Measurements from ENCODE around the gene IKZF3. TPM values are rescaled to one million over a fixed set of nuclear protein-coding genes. Genes with fewer than 3 reads are reported as not detected.

The IKZF3 gene
- polyA plus RNA-seq, 1 donor (not counting 4 experiments of a cell fraction or from before 2014, with no cell fraction given) = not detected

GRCh38 chr17:39757176-39757662 lies 106.9 kb downstream of the IKZF3 start:
- DNase-seq (ENCODE audit: low read depth, low spot score) (no peak), FAIRE-seq (no peak)
- Histone ChIP-seq H3K4me1 (ENCODE audit: control insufficient read depth, extremely low read depth, insufficient read depth, low read length) (no peaks in the 10 kb centered on the region), H3K27ac (ENCODE audit: control insufficient read depth, insufficient read depth, low read length) (no peak overlapping the region), H3K79me2 (ENCODE audit: control insufficient read depth, insufficient read depth, low read length) (no peaks in the 10 kb centered on the region), H4K20me1 (ENCODE audit: control insufficient read depth, extremely low read depth, insufficient read depth, low read length) (no peaks in the 10 kb centered on the region), H3K36me3 (ENCODE audit: control insufficient read depth in 2 of 2, extremely low read depth in 1 of 2, insufficient read depth in 2 of 2, low read length in 2 of 2) (no peaks in the 10 kb centered on the region), H2AFZ (ENCODE audit: control insufficient read depth, low read length) (no peak overlapping the region), H3K27me3 (ENCODE audit: control insufficient read depth, extremely low read depth, insufficient read depth, low read length) (peaks cover 64% of the 10 kb centered on the region), H3K9me1 (ENCODE audit: control insufficient read depth, extremely low read depth, insufficient read depth, low read length) (no peaks in the 10 kb centered on the region), H3K9me3 (ENCODE audit: control insufficient read depth, low read depth, low read length) (no peaks in the 10 kb centered on the region), H3K9ac (ENCODE audit: control insufficient read depth, extremely low read depth, insufficient read depth, low read length) (no peak overlapping the region), H3K4me2 (ENCODE audit: control insufficient read depth, extremely low read depth, insufficient read depth, low read depth, low read length) (no peak overlapping the region), H3K4me3 (ENCODE audit: control insufficient read depth in 2 of 3, extremely low read depth in 1 of 3, insufficient read depth in 2 of 3, low read depth in 1 of 3, low read length in 3 of 3) (no peak overlapping the region)
- no peak for TF ChIP-seq CTCF (optimal IDR thresholded peaks at IDR 0.05 in 1 of 3, IDR thresholded peaks at IDR 0.05 in 1 of 3, conservative IDR thresholded peaks at IDR 0.05 in 1 of 3; ENCODE audit: extremely low read depth in 1 of 3, insufficient read depth in 2 of 3, low read length in 3 of 3)
- no peak for TF ChIP-seq EZH2 (IDR thresholded peaks at IDR 0.05; ENCODE audit: low read length)
- dilution Hi-C loops (cut with MboI; ENCODE audit: extremely low pct_ligation_motif_present, low sequenced_read_pairs) = no loop called here

- Histone ChIP-seq H3K9ac (ENCODE audit: control insufficient read depth, extremely low read depth, insufficient read depth, low read length) (no peak overlapping the region), H3K9me1 (ENCODE audit: control insufficient read depth, extremely low read depth, insufficient read depth, low read length) (no peaks in the 10 kb centered on the region), H3K9me3 (ENCODE audit: control insufficient read depth, low read depth, low read length) (no peaks in the 10 kb centered on the region), H3K4me2 (ENCODE audit: control insufficient read depth, extremely low read depth, insufficient read depth, low read depth, low read length) (no peak overlapping the region), H4K20me1 (ENCODE audit: control insufficient read depth, extremely low read depth, insufficient read depth, low read length) (no peaks in the 10 kb centered on the region), H2AFZ (ENCODE audit: control insufficient read depth, low read length) (no peak overlapping the region), H3K27me3 (ENCODE audit: control insufficient read depth, extremely low read depth, insufficient read depth, low read length) (peaks cover 57% of the 10 kb centered on the region), H3K27ac (ENCODE audit: control insufficient read depth, insufficient read depth, low read length) (no peak overlapping the region), H3K36me3 (ENCODE audit: control insufficient read depth in 2 of 2, extremely low read depth in 1 of 2, insufficient read depth in 2 of 2, low read length in 2 of 2) (no peaks in the 10 kb centered on the region), H3K4me3 (ENCODE audit: control insufficient read depth in 2 of 3, extremely low read depth in 1 of 3, insufficient read depth in 2 of 3, low read depth in 1 of 3, low read length in 3 of 3) (no peak overlapping the region), H3K4me1 (ENCODE audit: control insufficient read depth, extremely low read depth, insufficient read depth, low read length) (no peaks in the 10 kb centered on the region), H3K79me2 (ENCODE audit: control insufficient read depth, insufficient read depth, low read length) (no peaks in the 10 kb centered on the region)
- dilution Hi-C loops (cut with MboI; ENCODE audit: extremely low pct_ligation_motif_present, low sequenced_read_pairs) = no loop called here
- no peak for DNase-seq (ENCODE audit: low read depth, low spot score)
- FAIRE-seq = no peak
- TF ChIP-seq CTCF (optimal IDR thresholded peaks at IDR 0.05 in 1 of 3, IDR thresholded peaks at IDR 0.05 in 1 of 3, conservative IDR thresholded peaks at IDR 0.05 in 1 of 3; ENCODE audit: extremely low read depth in 1 of 3, insufficient read depth in 2 of 3, low read length in 3 of 3) = no peak
- TF ChIP-seq EZH2 (IDR thresholded peaks at IDR 0.05; ENCODE audit: low read length) = no peak
These were observed 107.6 kb downstream of the IKZF3 start for GRCh38 chr17:39756380-39757079.

Data from keratinocyte (primary cell).